HG03095 (cell line): ENCODE measurements around the gene TMEM120B.

Experiments
- ATAC-seq: cut with Tn5 transposase; IDR thresholded peaks from one replicate; pipeline ENCODE4 v1.9.1; 2021; ENCODE audit warnings: moderate library complexity; ENCODE audit not compliant: unreplicated experiment

Gene TMEM120B

GRCh38 chr12:121801595-121802484 is 89.3 kb downstream of the TMEM120B start:
- no peak for ATAC-seq

DNA sequence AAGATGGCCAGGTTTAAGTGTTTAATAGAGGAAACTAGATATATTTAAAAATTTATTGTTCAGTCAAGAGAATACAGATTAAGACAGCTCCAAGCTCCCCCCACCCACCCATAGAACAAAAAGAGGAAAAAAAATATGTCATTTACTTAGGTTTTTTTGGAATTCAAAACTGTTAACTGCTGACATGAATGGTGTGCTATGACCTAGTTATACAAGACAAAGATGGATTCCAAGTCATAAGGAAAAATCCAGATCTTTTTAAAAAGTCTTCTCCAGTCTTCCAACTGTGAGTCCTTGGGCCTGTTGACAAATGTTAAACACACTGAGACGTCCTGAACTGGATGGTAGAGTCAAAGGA is 89.9 kb downstream of the TMEM120B start:
- ATAC-seq = no peak

DNA sequence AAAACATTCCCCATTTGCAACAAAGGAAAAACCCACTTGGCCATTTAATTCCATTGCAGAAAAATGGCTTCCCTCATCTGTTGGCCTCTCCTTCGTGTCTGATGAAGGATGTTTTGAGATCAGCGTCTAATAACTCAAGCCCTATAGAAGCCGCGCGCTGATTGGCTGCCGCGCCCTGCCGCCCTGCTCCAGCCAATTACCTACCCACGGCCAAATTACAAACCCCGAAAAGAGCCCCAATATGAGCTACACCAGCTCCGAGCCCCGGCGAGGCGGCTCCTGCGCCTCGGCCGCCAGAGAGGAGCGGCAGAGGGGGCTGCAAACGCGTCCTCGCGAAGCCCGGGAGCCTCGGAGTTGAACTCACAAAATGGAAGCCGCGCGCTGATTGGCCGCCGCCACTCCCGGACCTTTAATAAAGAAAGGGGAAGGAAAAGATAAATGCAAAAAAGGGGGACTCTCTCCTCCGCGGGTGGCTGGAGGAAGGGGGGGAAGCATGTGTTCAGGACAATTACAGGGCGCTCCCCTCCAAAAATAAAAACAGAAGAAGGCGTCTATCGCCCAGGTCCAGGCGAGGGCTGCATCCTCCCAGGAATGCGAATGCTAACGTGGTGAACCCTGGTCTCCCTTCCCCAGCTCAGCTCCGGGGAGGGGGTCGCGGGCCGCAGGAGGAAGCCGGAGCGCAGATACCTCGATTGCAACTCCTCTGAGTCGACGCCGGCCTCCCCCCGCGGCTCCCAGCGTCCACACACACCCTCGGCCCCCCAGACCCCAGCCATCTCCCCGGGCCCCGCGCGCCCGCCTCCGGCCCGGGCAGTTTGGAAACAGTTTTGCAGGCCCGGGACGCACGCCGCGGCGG is 90.5 kb downstream of the TMEM120B start:
- ATAC-seq = peak; percentile 34

DNA sequence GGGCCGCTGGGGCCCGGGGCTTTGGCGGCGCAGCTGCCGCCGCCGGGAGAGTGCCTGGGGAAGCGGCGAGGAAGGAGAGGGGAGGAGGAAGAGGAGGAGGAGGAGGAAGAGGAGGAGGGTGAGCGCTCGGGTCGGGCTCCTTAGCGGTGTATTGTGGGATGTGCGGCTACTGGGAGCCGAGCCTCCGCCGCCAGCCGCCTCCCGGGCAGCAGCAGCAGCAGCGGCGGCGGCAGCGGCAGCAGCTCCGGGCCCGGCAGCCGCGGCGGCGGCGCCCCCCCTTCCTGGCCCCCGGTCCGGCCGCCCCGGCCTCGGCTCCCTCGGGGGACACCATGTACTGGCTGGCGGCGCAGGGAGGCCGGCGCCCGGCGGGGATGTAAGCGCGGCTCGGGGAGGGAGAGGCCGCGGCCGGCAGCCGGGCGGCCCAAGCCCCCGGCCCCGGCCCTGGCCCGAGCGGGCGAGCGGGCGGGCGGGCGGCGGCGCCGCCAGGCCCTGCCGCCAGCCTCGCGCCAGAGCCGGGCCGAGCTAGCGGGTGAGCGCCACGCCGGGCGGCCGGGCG is 91.4 kb downstream of the TMEM120B start, which contains the start of gene SETD1B:
SETD1B (plus strand) TSS at position 149 of the 556 bp plus-strand sequence. CDS start 729 bp downstream, outside the sequence.
- no peak for ATAC-seq

- ATAC-seq = no peak
Observed at GRCh38 chr12:121804417-121805111, 92.0 kb downstream of the TMEM120B start.

DNA sequence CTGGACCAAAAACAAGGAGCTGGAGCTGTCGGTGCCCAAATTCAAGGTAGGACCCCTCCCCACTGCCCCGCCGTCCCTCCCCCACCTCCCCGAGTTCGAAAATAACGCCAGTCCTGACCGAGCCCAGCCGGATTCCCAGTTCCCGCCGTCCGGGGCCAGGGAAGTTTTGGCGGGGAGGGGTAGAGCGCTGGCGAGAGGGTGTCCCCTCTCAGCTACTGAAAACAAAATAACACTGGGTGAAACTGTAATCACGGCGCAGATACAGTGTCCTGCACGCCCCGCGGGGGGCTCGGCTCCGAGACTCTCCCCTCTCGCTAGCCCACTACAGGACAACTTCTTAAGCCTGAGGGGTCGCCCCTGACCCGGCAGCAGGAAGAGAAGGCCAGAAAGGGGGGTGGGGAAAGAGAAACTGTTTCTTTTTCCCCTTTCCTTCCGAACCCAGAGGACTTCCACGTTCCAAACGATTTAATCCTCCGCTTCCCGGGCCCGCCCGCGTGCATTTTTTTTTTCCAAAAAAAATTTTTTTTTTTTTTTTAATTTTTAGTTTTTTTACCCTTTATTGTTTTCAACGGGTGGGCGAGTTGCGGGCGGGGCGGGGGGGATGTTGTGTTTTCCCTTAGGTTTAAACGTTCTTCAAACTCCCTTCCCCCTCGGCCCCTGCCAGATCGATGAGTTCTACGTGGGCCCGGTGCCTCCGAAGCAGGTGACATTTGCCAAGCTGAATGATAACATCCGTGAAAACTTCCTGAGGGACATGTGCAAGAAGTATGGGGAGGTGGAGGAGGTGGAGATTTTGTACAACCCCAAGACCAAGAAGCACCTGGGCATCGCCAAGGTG is 92.8 kb downstream of the TMEM120B start:
- ATAC-seq = no peak

GRCh38 chr12:121806009-121806545 is 93.5 kb downstream of the TMEM120B start:
- no peak for ATAC-seq

GRCh38 chr12:121806546-121807423 is 94.2 kb downstream of the TMEM120B start:
- no peak for ATAC-seq

GRCh38 chr12:121807642-121808347 is 95.2 kb downstream of the TMEM120B start:
- no peak for ATAC-seq

DNA sequence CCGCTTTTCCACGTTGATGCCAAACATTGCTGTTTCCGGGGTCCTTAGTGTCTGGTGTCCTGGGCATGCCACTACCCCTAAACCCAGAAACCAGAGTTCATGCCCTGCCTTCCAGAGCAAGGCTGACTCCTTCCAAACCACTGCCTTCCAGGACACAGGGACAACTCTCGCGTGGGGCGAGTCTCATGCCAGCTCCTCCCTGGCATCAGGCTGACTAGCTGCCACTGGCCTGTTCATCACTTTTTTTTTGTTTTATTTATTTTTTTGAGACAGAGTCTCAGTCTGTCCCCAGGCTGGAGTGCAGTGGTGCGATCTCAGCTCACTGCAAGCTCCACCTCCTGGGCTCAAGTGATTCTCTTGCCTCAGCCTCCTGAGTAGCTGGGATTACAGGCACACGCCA is 96.1 kb downstream of the TMEM120B start:
- ATAC-seq = no peak

GRCh38 chr12:121809712-121810116 is 97.2 kb downstream of the TMEM120B start:
- no peak for ATAC-seq

- ATAC-seq = no peak
Observed at GRCh38 chr12:121810234-121810817, 97.8 kb downstream of the TMEM120B start.

DNA sequence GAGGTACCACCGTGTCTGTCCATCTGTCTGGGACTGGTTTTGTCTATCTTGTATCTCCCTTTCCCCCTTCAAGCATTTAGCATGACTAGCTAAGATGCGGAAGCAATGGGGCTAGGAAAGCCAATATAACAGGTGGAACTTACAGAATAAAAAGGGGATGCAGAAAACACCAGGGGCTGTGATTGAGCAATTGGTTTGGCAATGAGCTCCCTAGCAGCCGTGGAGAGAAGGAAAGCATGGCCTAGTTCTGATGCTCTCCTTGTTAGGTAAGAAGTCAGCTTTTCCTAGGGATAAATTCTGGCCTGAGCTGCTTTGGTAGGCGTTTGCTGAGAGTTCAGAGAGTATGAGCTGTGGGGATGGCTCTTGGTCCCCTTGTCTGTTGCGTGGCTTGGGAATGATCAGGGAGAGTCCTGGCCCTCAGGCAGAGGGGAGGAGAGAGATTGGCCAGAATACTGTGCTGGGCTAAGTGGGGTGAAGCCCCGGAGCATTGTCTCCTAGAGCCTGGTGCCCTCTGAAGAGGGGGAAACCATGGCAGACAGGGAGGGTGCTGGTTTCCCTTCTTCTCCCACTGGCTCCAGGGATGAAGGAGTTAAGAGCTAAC is 98.4 kb downstream of the TMEM120B start:
- no peak for ATAC-seq

DNA sequence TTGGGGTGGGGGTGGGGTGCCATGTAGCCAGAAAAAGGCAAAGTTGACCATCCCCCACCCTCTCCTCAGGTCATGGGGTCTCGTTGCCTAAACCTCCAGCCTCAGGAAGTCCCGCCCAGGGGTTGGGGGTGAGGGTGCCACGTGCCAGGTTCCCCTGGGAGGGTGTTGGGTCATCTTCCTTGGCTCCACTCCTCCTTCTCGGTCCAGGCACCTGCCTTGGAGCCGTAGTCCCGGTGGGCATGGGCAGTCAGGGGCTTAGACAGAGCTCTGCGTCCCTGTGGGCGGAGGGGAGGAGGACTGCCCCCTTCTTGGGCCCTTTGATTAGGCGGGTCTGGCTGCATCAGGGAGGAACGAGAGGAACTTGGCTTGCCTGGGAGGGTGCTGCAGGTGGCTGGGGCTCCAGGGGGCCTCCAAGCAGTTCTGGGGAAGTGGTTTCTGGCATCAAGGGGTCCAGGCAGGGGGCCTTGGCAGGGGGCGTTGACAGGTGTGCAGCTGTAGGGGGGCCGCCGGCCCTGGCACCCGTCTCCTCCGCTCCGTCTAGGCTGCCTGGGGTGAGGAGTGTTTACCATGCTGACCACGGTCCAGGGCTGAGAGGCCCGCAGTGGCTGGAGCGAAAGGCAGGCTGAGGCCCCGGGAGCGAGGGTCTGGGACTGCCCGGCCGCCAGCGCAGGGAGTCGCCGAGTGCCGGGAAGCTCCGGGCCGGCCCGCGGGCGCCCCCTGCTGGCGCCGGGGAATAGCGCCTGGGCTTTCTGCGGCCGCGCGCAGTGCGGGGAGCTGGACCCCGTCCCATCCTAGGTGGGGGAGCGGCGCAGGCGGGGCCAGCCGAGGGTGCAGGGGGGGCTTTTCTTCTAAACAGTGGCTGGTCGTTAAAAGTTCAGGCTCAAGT is 99.1 kb downstream of the TMEM120B start:
- no peak for ATAC-seq

- ATAC-seq = no peak
Observed at GRCh38 chr12:121812320-121812871, 99.8 kb downstream of the TMEM120B start.
